ENCODE measurements around the gene GTF2I.

DNA sequence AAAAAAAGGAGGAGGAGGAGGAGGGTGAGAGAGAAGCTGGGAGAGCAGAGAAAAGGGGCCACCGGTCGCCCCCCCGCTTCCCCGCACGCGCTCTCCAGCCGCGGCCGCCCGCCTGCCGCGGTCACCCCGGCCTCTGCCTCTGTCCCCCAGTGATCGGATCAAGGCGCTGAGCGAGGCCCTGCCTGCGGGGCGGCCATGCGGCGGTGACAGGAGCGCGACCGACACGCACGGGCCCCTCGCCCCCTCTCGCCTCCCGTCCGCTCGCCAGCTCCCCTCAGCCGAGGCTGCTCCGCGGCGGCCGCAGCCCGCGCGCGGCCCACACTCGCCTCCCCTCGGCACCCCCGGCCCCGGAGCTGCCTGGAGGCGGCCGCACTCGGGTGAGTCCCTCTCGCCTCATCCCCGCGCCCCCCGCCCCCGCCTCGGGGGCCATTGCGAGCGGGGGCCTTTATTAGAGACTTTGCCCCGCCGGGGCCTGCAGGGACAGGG, at the start of gene GTF2I:
- TF ChIP-seq SUZ12 (IDR thresholded peaks at IDR 0.05; ENCODE audit: extremely low read depth, insufficient read depth, insufficient read length): no peak
- no peak for TF ChIP-seq ZNF274 (IDR thresholded peaks at IDR 0.05; ENCODE audit: low read depth, low read length)
- no peak for TF ChIP-seq YY1 (IDR thresholded peaks at IDR 0.05; ENCODE audit: insufficient read depth, insufficient read length)

All from NT2/D1 (cell line).